GM18870 (cell line): ENCODE data around the gene PZP.

Experiments used
- ATAC-seq: cut with Tn5 transposase; IDR thresholded peaks from one replicate; pipeline ENCODE4 v1.9.1; 2021; ENCODE audit warnings: moderate library complexity; ENCODE audit not compliant: unreplicated experiment

Gene PZP

GRCh38 chr12:9106610-9107541 is 101.3 kb downstream of the PZP start:
- ATAC-seq: no peak

GRCh38 chr12:9106067-9106466 is 102.1 kb downstream of the PZP start:
- ATAC-seq: no peak

GRCh38 chr12:9104767-9105423 is 103.3 kb downstream of the PZP start:
- ATAC-seq: no peak

GRCh38 chr12:9104087-9104486 is 104.1 kb downstream of the PZP start:
- no peak for ATAC-seq

GRCh38 chr12:9103050-9103849 is 104.9 kb downstream of the PZP start:
- no peak for ATAC-seq

GRCh38 chr12:9101018-9101687 is 107.0 kb downstream of the PZP start:
- no peak for ATAC-seq

GRCh38 chr12:9099552-9100190 is 108.5 kb downstream of the PZP start:
- no peak for ATAC-seq
